GOT3 (cell line): ENCODE measurements around the gene SH3GL2.

ENCODE experiments used
- DNase-seq: peaks from one replicate; lab custom pipeline; 2025; ENCODE audit warnings: mixed read lengths; lab: John Stamatoyannopoulos, UW

Gene SH3GL2

DNA sequence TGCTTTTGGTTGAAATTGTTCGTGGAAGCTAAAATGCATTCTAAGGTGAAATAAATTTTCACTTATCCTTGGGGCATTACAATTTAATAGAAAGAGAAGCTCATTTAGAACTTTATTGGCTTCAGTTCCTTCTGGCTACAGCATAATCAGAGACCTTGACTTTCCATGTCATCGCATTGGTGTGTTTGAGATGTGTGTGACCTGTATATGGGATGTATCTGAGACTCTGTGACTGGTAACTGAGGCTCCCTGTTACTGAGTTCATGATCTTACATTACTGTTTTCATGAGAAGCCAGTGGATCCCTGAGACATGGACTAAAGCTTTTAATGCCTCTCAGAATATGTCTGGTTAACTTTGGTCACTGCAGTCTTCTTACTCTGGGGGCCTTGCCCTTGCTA is 32.5 kb downstream of the SH3GL2 start:
- DNase-seq = no peak

- DNase-seq = no peak
These were observed 33.1 kb downstream of the SH3GL2 start for GRCh38 chr9:17611917-17612316.

DNA sequence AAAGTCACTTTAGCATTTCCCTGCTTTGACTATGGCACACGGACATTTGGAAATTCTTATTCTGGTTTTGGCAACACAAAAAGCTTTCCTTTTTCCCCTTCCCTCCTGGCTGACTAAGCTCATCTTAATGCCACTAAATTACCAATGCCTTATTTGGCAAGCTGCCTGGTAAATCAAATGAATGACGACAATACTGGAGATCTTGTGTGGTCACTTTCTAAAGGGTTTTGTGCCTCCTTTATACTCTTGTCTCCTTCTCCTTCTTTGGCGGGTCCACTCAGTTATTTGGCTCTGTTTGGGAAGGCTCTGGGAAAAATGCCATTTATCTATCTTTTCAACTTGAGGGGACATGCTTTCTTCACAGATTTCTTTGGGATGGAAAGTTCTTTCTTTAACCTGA is 34.9 kb downstream of the SH3GL2 start:
- no peak for DNase-seq

- no peak for DNase-seq
These were observed 35.4 kb downstream of the SH3GL2 start for GRCh38 chr9:17614250-17614649.

GRCh38 chr9:17614903-17615302 is 36.0 kb downstream of the SH3GL2 start:
- no peak for DNase-seq

DNA sequence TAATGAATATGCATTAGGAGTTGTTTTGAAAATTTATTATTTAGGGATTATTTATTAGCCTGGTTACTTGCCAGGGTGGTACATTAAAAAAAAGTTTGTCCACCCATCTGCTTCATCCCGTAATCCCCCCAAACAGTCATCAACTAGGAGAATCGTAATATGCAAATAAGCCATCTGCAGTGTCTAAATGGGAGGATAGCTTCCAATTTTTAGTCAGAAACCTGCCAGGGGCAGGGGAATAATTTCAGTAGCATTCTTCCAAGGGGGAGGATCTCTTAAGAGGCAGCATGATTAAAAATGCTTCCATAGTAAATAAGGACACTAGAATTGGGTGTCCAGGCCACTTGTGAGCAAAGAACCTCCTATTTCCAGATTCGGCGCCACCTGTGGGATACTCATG is 43.3 kb downstream of the SH3GL2 start:
- DNase-seq = no peak

GRCh38 chr9:17622749-17623148 is 43.9 kb downstream of the SH3GL2 start:
- no peak for DNase-seq

DNA sequence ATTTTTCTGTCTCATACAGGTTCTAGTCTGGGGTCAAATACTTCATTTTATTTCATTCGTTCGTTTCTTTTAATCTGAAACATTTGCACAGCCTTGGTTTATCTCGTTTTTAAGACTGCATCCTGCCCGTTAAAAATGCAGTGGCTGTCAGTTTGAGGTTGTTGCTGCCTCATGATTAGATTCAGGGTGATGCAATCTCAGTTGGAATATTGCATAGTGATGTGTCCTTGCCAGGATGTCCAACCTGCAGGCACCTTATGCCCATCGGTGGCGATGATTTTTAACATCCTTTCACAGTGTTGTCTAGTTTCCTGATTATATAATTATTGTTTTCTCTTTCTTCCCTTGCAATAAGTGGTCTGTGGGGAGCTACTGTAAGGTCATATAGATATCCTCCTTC is 45.1 kb downstream of the SH3GL2 start:
- DNase-seq = no peak

- DNase-seq = no peak
These were observed 45.7 kb downstream of the SH3GL2 start for GRCh38 chr9:17624571-17624970.

GRCh38 chr9:17625644-17626388 is 47.0 kb downstream of the SH3GL2 start:
- DNase-seq = no peak

GRCh38 chr9:17627641-17628040 is 48.8 kb downstream of the SH3GL2 start:
- no peak for DNase-seq

- DNase-seq = no peak
These were observed 49.8 kb downstream of the SH3GL2 start for GRCh38 chr9:17628624-17629023.

GRCh38 chr9:17630531-17630949 is 51.7 kb downstream of the SH3GL2 start:
- no peak for DNase-seq

DNA sequence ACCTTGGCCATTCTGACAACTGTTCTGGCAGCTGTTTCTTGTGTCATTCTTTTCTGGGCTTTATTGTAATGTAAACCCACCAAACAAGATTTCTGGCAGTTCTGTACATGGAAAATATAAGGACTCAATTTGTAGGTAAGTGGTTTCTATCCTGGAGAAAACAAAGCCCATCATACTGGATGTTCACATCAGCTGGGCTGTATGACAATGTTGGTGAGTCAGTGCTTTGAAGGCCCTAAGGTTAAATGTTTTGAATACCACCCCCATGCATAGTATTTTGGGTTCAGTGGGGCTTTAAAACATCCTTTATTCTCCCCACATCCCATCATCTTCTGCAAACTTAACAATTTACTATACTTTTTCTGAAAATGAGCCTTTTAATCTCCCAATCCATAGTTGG is 52.5 kb downstream of the SH3GL2 start:
- DNase-seq = no peak

DNA sequence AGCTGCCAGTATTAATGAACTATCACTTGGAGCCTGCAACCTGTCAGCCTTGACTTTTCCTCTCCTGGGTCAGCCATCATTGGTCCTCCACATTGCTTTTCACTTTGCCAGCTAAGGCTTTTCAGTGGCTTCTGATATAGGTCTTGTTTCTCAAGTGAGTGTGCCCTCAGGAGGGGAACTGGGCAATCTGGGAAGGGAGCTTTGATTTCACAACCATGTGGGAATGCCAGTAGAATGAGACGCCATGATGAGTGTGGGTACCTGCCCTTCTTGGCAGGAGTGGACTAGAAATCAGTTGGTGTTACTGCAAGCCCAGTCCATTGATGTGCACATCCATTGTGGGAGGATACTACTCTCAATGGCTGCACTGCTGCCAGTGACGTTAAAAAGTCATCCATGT is 54.1 kb downstream of the SH3GL2 start:
- no peak for DNase-seq

GRCh38 chr9:17635115-17635890 is 56.4 kb downstream of the SH3GL2 start:
- DNase-seq = no peak

GRCh38 chr9:17636349-17636748 is 57.5 kb downstream of the SH3GL2 start:
- DNase-seq = no peak

- DNase-seq = no peak
These were observed 58.0 kb downstream of the SH3GL2 start for GRCh38 chr9:17636821-17637220.

- no peak for DNase-seq
These were observed 58.4 kb downstream of the SH3GL2 start for GRCh38 chr9:17637229-17637628.

DNA sequence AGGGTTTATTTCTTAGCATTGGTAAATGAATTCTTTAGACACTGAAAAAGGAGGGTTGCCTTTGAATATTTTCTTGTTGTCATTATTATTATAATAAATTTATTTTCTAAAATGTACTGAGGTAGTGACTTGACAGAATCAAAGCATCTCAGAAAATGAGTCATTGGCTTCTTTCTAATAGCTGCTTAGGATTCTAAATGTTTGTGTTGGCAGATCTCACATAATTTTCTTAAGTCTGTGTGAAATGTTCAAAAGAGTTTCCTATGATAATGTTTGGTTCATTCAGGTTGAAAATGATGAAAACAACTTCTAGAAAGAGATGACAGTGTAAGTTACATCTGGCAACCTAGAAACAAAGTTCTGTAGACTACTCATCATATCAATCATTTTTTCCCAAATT is 69.7 kb downstream of the SH3GL2 start:
- DNase-seq = no peak

DNA sequence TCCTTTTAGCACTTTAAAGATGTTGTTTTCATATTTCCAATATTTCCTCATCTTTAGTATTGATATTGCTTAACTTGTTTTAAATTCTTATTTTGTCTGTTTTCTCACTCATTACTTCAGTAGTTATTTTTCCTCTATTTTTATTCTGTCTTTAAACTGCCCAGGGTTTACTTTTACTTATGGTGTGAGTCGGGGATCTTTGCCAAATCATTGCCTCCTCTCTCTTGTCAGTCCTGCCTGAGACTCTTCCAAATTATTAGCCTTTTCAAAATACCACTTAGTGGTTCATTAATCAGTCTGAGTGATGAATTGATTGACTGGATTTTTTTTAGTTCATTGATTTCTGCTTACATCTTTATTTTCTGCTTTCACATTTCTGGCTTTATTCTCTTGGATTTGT is 72.9 kb downstream of the SH3GL2 start:
- DNase-seq = no peak

- DNase-seq = no peak
These were observed 75.1 kb downstream of the SH3GL2 start for GRCh38 chr9:17653947-17654465.

DNA sequence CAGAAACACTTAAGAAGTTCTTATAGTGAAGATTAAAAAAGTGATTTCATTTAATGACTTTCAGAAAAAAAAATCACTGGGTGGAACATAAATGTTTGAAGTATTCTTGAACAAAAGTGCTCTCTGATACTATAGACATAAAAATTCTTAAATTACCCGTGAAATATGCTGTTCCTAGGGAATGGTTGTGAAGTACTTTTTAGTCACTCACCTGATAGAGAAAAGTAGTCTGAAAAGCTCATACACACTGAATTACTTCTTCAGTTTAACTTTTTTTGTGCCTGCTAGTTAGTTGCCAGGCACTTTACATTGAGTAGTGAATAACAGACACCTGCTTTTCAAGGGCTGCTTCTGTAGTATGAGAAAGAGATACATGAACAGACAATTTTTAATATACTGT is 78.0 kb downstream of the SH3GL2 start:
- DNase-seq = no peak
